BJ (cell line): ENCODE data around the gene MCCD1. TPM values are rescaled to one million over a fixed set of nuclear protein-coding genes. Genes with fewer than 3 reads are reported as not detected.

ENCODE experiments used
- CTCF ChIA-PET: fragments of 350-600 bp; formaldehyde crosslinking; extraction: SDS; loops from one replicate; lab custom pipeline; 2021; ENCODE audit warnings: antibody characterized with exemption, inconsistent platforms; lab: Yijun Ruan, JAX
- POLR2A ChIA-PET: fragments of 300-600 bp; sonication (Branson Sonifier 250); formaldehyde crosslinking; extraction: SDS; loops from one replicate; lab custom pipeline; 2021; ENCODE audit warnings: antibody characterized with exemption; lab: Charles Lee
- DNase-seq: peaks from one replicate; pipeline ENCODE4 v3.0.0-alpha.2; 2011; ENCODE audit warnings: low read depth
- H3K27me3 ChIP-seq: 2 replicates; pipeline ENCODE4 v1.6.0; 2011; ENCODE audit warnings: low read length; ENCODE audit not compliant: control insufficient read depth, insufficient read depth
- H3K36me3 ChIP-seq: 2 replicates; pipeline ENCODE4 v1.5.1; 2011; ENCODE audit warnings: low read length; ENCODE audit not compliant: control insufficient read depth, insufficient read depth
- H3K4me3 ChIP-seq: 2 replicates; pipeline ENCODE4 v1.5.1; 2011; ENCODE audit warnings: low read depth, mild to moderate bottlenecking, control low read depth, low read length
- polyA plus RNA-seq: library from polyadenylated mRNA; depleted of rRNA; stranded (reverse); fragments of >200 nt; gene quantifications from 2 replicates; pipeline ENCODE4 v1.2.3, GENCODE V29; 2011
- TF ChIP-seq, protein P1 (sequence below): IDR thresholded peaks from 2 replicates; pipeline ENCODE4 v1.5.1; 2011; ENCODE audit warnings: low read depth, mild to moderate bottlenecking, control low read depth, inconsistent platforms, low read length, moderate library complexity; ENCODE audit not compliant: insufficient read depth

MCCD1 gene
- polyA plus RNA-seq, 1 experiment, result not detected

DNA sequence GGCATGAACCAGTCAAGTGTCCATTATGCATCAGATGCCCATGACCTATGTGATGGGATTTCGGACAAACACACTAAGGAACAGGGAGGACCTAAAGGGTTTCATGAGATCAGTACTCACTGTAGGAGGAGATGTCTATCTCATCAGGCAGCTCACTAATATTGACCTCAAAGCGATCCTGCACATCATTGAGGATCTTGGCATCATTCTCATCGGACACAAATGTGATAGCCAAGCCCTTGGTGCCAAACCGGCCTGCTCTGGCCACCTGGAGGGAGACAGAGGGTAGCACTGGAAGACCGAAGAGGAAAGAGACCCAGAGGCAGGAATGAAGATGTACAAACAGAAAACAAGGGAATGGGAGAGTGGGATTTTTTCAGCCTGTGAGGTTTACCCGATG is 1.9 kb downstream of the MCCD1 start:
- CTCF ChIA-PET, result no interaction called here
- no peak for DNase-seq
- TF ChIP-seq, protein P1, sequence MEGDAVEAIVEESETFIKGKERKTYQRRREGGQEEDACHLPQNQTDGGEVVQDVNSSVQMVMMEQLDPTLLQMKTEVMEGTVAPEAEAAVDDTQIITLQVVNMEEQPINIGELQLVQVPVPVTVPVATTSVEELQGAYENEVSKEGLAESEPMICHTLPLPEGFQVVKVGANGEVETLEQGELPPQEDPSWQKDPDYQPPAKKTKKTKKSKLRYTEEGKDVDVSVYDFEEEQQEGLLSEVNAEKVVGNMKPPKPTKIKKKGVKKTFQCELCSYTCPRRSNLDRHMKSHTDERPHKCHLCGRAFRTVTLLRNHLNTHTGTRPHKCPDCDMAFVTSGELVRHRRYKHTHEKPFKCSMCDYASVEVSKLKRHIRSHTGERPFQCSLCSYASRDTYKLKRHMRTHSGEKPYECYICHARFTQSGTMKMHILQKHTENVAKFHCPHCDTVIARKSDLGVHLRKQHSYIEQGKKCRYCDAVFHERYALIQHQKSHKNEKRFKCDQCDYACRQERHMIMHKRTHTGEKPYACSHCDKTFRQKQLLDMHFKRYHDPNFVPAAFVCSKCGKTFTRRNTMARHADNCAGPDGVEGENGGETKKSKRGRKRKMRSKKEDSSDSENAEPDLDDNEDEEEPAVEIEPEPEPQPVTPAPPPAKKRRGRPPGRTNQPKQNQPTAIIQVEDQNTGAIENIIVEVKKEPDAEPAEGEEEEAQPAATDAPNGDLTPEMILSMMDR, result no peak
- Histone ChIP-seq H3K27me3 (no peaks in the 10 kb centered on the region), H3K36me3 (peaks cover 33% of the 10 kb centered on the region), H3K4me3 (no peak overlapping the region)
- POLR2A ChIA-PET, result no interaction called here

- POLR2A ChIA-PET, result interaction anchor here (1.0 kb wide), 1 partner anchor 10 kb away, joined by 4 read pairs; the partner anchor contains the start of gene DDX39B
- CTCF ChIA-PET, result interaction anchor here (1.0 kb wide), 1 partner anchor 38 kb away, joined by 4 read pairs; no protein-coding TSS in a partner anchor
- Histone ChIP-seq H3K27me3 (no peaks in the 10 kb centered on the region), H3K36me3 (peaks cover 34% of the 10 kb centered on the region), H3K4me3 (no peak overlapping the region)
- TF ChIP-seq, protein P1, result no peak
- no peak for DNase-seq
These were observed 2.4 kb downstream of the MCCD1 start for GRCh38 chr6:31531162-31531561.

- DNase-seq, result no peak
- ChIA-PET POLR2A (interaction anchor here (1.0 kb wide), 1 partner anchor 9 kb away, joined by 4 read pairs; the partner anchor contains the start of gene DDX39B), CTCF (interaction anchor here (1.0 to 1.1 kb wide), 2 partner anchors 11 to 39 kb away, joined by 3 to 4 read pairs; no protein-coding TSS in a partner anchor)
- H3K4me3 ChIP-seq, result no peak overlapping the region
- H3K36me3 ChIP-seq, result peaks cover 39% of the 10 kb centered on the region
- no peaks in the 10 kb centered on the region for H3K27me3 ChIP-seq
- TF ChIP-seq, protein P1, result no peak
These were observed 3.2 kb downstream of the MCCD1 start for GRCh38 chr6:31531771-31532643.

- no peak overlapping the region for H3K4me3 ChIP-seq
- ChIA-PET CTCF (interaction anchor here (1.1 kb wide), 1 partner anchor 10 kb away, joined by 3 read pairs; no protein-coding TSS in a partner anchor), POLR2A (no interaction called here)
- DNase-seq, result no peak
- H3K27me3 ChIP-seq, result no peaks in the 10 kb centered on the region
- TF ChIP-seq, protein P1, result no peak
- peaks cover 39% of the 10 kb centered on the region for H3K36me3 ChIP-seq
These were observed 4.1 kb downstream of the MCCD1 start for GRCh38 chr6:31532644-31533454.
